Urothelium cell line (cell line): ENCODE results near the gene MUC6.

ENCODE experiments used
- DNase-seq: peaks from one replicate; pipeline ENCODE4 v3.0.0; 2011; ENCODE audit warnings: low spot score, mixed read lengths
- FAIRE-seq: peaks from 2 replicates; lab custom pipeline; 2011; peaks lifted over from hg19 to GRCh38; lab: Jason Lieb, UNC

The MUC6 gene

DNA sequence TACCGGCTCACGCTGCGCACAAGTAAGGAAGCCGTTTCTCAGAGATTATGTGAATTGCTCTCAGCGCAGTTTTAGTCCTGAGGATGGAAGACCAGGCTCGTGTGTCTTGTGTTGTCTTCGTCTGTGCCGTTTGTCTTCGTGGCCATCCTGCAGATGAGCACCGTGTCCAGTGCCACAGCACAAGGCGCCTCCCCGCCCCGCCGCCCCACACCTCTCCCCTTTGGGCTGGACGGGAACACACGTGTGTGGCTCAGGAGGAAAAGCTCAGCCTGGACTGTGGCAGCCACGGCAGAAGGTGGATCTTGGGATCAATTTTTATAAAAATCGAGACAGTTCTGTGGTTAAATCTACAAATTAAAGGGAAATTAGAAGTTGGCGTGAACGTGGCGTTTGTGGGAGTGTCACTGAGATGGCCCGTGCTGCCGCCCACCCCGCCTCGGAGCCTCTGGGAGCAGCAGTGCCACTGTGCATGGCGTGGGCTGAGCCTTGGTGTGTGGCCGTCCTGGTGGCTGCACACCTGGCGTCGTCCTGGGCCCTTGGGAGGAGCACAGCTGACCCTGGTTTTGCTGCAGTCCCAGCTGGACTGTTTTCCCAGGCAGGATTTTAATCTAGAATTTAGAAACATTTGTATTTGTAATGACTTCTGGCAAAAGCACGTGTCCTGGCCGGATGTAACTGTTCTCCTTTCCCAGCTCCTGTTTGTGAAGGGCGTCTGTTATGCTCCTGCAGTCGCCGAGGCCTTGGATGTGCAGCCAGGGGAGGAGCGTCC is 25.8 kb downstream of the MUC6 start:
- no peak for FAIRE-seq
- DNase-seq = no peak

DNA sequence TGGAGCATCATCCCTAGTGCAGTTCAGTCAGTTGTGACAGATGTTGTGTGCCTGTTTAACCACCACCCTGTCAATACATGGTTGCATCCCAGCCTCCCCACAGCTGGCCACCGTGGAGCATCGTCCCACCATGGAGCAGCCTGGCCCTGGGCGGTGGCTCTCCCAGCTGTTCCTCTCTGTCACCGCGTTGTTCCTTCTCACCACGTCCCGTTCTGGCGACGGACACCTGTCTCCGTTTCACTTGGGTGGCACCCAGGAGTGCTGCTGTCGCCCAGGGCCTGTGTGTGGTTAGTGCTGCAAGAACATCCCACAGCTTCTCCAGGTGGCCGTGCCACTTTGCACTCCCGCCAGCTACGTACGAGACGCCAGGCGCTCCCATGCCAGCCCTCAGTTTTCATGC is 26.5 kb downstream of the MUC6 start:
- no peak for DNase-seq
- FAIRE-seq = no peak

GRCh38 chr11:1009371-1009770 is 27.1 kb downstream of the MUC6 start:
- no peak for DNase-seq
- FAIRE-seq = no peak

DNA sequence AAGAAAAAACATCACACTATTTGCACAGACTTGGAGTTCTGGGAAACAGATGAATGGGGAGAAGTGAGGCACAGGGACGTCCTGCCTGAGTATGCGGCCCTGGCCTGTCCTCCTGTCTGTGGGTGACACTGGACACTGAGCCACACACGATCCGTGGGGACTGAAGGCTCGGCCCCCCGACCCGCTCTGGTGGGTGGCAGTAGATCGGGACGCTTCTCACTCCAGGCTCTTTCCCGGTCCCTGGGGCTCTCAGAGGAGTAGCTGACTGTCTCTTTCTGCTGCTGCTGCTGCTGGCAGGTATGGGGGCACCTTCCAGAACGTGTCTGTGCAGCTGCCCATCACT is 27.7 kb downstream of the MUC6 start:
- DNase-seq = no peak
- no peak for FAIRE-seq

DNA sequence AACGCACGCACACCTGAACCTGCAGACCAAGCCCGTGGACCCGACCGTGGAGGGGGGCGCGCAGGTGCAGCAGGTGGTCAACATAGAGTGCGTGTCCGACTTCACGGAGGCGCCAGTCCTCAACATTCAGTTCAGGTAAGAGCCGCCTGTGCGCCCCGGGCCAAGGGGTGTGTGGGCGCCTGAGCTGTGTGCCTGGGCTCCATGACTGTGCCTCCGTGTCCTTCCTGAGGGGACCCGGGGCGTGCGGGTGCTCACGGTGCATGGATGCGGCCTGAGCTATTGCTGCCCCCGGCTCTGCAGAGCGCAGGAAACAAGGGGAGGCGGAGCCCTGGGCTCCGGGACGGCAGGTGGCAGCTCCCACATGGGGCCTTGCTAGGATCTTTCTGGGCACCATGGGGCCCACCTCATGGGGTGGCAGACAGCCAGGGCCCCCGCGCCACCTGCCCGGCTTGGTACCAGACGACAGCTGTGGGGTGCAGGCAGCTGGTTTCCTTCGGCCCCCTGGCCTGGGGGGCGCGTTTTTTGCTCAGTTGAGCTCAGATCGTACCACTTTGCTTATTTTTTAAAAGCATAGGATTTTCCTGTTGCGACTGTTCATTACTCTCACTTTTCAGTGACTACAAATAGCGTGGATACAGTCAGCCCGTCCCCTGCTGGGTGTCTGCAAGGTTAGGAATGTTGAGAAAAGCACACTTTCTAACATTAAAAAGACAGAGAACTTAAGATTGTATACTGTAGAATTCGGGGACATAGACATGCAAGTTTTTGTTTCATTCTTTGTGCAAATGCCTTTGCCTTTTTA is 28.3 kb downstream of the MUC6 start:
- DNase-seq = no peak
- no peak for FAIRE-seq

DNA sequence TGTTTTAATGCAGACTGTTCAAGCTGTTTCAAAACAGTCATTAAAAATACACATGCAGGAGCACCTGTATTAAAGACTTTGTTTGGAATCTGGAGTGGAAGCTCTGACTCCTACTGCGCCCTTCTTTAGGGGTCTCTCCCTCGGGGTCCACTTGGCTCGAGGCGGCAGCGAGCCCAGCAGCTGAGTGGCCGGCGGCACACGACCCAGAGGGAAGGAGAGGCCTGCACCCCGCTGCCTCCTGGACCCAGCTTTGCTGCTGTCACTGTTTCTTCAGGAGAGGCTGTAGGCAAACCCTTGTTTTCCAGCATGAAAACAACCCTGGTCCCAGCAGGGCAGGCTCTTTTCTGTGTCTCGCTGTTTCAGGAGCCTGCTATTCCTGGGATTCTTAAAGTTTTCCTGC is 29.2 kb downstream of the MUC6 start:
- DNase-seq = no peak

GRCh38 chr11:1006762-1007161 is 29.8 kb downstream of the MUC6 start:
- DNase-seq = no peak
- no peak for FAIRE-seq

More for the DNA sequence above, 29.2 kb downstream of the MUC6 start:
- FAIRE-seq = no peak

GRCh38 chr11:1005928-1006327 is 30.6 kb downstream of the MUC6 start:
- FAIRE-seq (no peak), DNase-seq (no peak)

DNA sequence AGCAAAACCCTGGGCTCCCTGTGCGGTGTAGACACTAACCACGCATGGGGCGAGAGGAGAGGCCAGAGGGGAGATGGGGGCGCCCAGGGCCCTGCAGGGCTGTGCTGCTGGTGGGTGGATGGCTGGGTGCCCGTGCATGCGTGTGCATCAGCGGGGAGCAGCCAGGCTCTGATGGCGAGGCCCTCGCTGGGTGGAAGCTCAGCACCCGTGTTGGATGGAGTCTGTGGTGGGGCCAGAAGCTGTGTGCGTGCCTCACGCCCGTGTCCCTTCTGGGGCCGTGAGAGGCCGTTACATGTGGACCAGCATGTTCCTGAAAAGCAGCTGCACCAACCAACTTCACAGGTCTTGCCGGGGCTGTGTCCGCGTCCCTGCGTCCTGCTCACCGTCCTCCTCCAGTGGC is 33.4 kb downstream of the MUC6 start:
- FAIRE-seq (no peak), DNase-seq (no peak)

DNA sequence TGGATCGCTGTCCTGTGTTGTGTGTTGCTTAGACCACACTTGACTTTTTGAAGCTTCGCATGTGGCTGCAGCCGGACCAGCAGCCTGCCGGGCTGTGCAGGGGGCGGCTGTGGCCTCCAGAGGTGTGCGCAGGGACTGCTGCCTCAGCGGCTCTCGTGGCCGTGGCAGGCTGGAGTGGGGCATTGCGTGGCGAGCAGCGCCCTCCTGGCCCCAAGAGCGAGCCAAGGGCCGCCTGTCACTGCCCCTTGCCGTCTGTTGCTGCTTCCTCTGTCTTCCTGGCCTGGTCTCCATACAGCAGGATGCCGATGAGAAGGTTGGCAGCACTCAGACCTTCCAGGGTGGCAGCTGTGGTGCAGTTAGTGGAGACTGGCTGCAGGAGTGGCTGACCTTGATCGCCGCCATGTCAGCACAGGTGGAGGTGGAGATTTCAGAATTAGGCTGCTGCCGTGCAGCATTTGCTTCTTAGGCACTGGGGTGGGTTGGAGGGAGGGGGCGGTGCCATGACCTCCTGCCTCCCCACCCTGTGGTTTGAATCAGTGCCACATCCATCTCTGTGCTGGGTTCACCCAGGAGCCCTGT is 34.0 kb downstream of the MUC6 start:
- DNase-seq (no peak), FAIRE-seq (no peak)

DNA sequence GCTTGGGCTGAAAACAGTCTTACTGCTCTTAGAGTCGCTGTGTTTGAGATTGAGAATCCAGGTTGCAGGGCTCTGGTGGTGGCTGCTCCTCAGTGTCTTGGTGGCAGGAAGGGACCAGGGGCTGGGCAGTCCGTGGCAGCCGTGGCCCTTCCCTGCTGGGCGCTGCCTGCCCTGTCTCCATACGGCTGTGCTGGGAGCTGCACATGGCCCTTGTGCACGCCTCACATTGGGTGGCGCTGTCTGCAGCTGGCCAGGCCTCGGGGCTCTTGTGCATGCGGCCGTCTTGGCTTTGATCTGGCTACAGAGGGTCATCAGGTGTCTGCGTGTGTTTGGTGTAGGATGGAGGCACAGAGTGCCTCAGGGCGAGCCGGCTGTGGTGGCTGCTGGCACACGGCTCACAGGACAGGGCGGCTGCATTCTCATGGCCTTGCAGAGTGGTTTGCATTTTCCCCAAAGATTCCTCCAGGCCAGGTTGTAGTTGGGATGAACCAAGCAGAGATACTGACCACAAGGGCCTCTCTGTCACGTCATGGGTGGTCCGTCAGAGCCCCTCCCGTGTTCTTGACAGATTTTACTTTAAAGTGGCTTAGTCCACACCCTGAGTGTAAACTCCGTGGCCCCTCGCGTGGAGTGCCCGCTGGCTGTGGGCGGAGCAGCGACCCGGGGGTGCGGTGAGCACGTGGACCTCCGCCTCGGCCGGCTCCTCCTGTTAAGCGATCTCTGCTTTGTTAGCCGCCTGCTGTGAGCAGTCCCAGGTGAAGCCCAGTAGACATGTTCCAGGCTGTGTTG is 34.7 kb downstream of the MUC6 start:
- FAIRE-seq (no peak), DNase-seq (no peak)

- FAIRE-seq (no peak), DNase-seq (no peak)
Observed at GRCh38 chr11:1000357-1001278, 35.9 kb downstream of the MUC6 start.

GRCh38 chr11:999009-999408 is 37.5 kb downstream of the MUC6 start:
- FAIRE-seq (no peak), DNase-seq (no peak)

GRCh38 chr11:997907-998306 is 38.6 kb downstream of the MUC6 start:
- DNase-seq (no peak), FAIRE-seq (no peak)

DNA sequence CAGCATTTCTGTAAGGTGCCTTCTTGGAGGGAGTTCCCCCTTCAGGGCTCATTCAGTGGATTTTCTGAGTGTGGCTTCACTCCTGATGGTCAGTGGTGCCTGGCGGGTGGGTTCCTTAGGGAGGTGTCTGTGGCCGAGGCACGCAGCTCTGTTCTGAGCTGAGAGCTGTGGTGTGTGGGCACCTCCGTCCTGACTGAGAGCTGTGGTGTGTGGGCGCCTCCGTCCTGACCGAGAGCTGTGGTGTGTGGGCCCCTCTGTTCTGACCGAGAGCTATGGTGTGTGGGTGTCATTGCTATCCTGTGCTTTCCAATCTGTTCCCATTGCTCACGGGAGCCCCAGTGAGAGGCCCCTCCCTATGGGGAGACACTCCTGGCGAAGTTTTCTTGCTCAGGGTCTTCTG is 39.8 kb downstream of the MUC6 start:
- DNase-seq (no peak), FAIRE-seq (no peak)

DNA sequence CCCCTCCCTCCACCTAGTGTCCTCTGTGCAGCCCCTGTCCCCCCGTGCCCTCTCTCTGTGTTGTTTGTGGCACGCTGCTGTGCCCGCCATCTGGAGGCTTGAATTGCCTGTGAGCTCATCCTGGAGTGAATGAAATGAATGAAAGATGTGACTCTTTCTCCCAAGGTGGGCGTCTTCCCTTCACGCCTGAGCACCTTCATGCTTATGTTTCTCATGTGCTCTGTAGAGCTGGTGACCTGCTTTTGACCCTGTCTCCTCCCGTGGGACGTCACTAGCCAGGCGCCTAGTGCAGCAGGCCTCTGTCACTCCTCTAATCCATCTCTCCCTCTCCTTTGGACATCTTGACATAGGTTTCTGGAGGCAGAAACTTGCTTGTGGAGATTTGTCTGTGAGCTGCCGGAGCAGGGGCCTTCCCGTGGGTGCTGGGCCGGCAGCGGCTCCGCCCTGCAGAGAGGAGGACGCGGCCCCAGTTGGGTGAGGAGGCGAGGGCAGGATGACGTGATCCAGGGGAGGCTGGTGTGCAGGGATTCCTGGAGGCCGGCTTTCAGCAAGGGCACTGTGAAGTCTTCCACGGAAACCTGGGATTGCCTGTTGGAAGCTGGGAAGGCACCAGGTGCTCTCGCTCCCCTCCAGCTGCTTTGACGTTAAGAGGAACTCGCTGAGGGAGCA is 40.6 kb downstream of the MUC6 start:
- no peak for FAIRE-seq
- DNase-seq = no peak

DNA sequence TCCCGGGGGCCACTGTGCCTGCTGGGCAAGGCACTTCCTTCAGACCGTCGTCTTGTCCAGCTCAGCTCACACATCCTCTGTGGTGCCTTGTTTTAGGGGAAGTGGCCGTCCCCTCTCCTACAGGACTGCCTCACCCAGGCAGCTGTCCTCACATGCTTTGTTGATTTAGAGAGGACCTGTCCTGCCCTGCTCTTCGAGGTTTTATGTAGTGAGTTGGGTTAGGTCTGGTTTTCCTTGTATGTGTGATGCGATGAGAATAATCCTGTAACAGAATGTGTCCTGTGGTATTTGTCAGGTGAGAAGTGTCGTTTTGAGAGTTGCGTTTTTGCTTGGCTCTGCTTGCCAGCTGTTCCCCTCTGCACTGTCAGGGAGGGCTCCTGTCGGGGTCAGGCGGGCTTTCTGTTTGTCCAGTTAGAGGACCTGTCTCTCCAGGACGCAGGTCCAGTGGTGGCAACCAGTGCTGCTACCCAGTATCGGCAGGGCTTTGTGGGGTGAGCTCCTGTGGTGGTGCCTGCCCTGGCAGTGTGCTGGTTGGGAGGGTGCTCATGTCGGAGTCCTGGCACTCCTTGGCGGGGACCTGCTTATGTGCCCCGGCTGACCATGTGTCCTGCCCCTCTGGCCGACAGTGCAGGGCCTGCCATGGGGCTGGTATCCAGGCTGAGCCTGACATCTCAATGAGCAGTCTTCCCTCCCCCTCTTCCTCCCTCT is 41.3 kb downstream of the MUC6 start:
- FAIRE-seq (no peak), DNase-seq (no peak)

GRCh38 chr11:993632-994167 is 42.8 kb downstream of the MUC6 start:
- DNase-seq (no peak), FAIRE-seq (no peak)

DNA sequence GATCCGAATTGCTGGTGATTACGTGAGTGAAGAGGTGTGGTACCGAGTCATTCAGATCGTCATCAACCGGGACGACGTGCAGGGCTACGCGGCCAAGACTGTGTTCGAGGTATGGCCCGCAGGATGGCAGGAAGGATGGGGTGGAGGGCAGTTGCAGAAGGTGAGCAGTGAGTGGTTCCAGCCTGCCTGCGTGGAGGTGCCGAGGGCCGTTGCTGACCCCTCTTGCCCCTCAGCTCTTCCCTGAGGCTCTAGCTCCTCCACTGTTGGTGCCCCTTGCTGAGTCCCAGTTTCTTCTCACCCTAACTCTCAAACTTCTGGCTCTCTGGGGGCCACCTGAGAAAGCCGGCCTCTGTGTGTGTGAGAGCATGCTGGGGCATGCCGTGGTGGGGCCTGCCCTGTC is 43.9 kb downstream of the MUC6 start:
- FAIRE-seq (no peak), DNase-seq (no peak)
